ENCODE measurements around the gene ATP5PO. TPM values are rescaled to one million over a fixed set of nuclear protein-coding genes. Genes with fewer than 3 reads are reported as not detected.

The ATP5PO gene
- total and polyA plus RNA-seq, 2 of the 13 experiments (the other 11 are each of a cell fraction or from before 2014, with no cell fraction given), result 256 to 297 TPM

GRCh38 chr21:33915368-33916199, at the start of gene ATP5PO (continued):
- TF ChIP-seq CSRNP2 (CRISPR knock-in tag; conservative IDR thresholded peaks at IDR 0.05; ENCODE audit: low read depth) (no peak), LBX2 (CRISPR knock-in tag; IDR thresholded peaks at IDR 0.05; ENCODE audit: borderline replicate concordance) (no peak), TMF1 (CRISPR knock-in tag; IDR thresholded peaks at IDR 0.05; ENCODE audit: low read depth) (no peak), FOSL1 (CRISPR knock-in tag; IDR thresholded peaks at IDR 0.05; ENCODE audit: borderline replicate concordance) (no peak), ZNF792 (CRISPR knock-in tag; IDR thresholded peaks at IDR 0.05) (no peak), ZNF101 (CRISPR knock-in tag; IDR thresholded peaks at IDR 0.05; ENCODE audit: borderline replicate concordance, low read depth) (no peak), ZNF232 (CRISPR knock-in tag; IDR thresholded peaks at IDR 0.05; ENCODE audit: borderline replicate concordance) (no peak), MAFG (CRISPR knock-in tag; IDR thresholded peaks at IDR 0.05) (no peak), DPF2 (CRISPR knock-in tag; IDR thresholded peaks at IDR 0.05; ENCODE audit: borderline replicate concordance, low read depth) (no peak), ZNF629 (CRISPR knock-in tag; conservative IDR thresholded peaks at IDR 0.05) (no peak), MAFK (conservative IDR thresholded peaks at IDR 0.05 in 1 of 2, IDR thresholded peaks at IDR 0.05 in 1 of 2; ENCODE audit: low read length in 2 of 2) (no peak), ZNF816 (CRISPR knock-in tag; IDR thresholded peaks at IDR 0.05; ENCODE audit: borderline replicate concordance) (no peak), POLR2AphosphoS2 (IDR thresholded peaks at IDR 0.05; ENCODE audit: low read depth, low read length) (0 out of 2 replicates have a peak, but pooled peaks have one; percentile 44), ZNF367 (CRISPR knock-in tag; IDR thresholded peaks at IDR 0.05; ENCODE audit: borderline replicate concordance) (0 out of 2 replicates have a peak, but pooled peaks have one; percentile 70), ERF (CRISPR knock-in tag; IDR thresholded peaks at IDR 0.05) (peak; percentile 65), HOXA3 (CRISPR knock-in tag; IDR thresholded peaks at IDR 0.05) (peak; percentile 72), MAZ (IDR thresholded peaks at IDR 0.05; ENCODE audit: borderline replicate concordance, low read depth, low read length) (no peak), MAZ (CRISPR knock-in tag; IDR thresholded peaks at IDR 0.05; ENCODE audit: low read depth) (peak; percentile 45; the same call in 1 of the 2 replicates), KDM2A (CRISPR knock-in tag; IDR thresholded peaks at IDR 0.05; ENCODE audit: borderline replicate concordance, low read depth) (peak; percentile 70; the same call in 1 of the 2 replicates), PHF21A (CRISPR knock-in tag; IDR thresholded peaks at IDR 0.05) (0 out of 2 replicates have a peak, but pooled peaks have one; percentile 47), TRIM22 (IDR thresholded peaks at IDR 0.05) (no peak), ZNF513 (CRISPR knock-in tag; conservative IDR thresholded peaks at IDR 0.05) (no peak), CC2D1A (CRISPR knock-in tag; IDR thresholded peaks at IDR 0.05) (no peak), EHMT2 (IDR thresholded peaks at IDR 0.05; ENCODE audit: borderline replicate concordance, low read depth, low read length) (no peak), U2AF2 (IDR thresholded peaks at IDR 0.05; ENCODE audit: low read depth, low read length) (no peak), ADNP (CRISPR knock-in tag; IDR thresholded peaks at IDR 0.05) (no peak)
